ENCODE results near the gene GPR153. TPM values are rescaled to one million over a fixed set of nuclear protein-coding genes. Genes with fewer than 3 reads are reported as not detected.

The GPR153 gene
- polyA plus RNA-seq, 1 experiment: 9.0 TPM

DNA sequence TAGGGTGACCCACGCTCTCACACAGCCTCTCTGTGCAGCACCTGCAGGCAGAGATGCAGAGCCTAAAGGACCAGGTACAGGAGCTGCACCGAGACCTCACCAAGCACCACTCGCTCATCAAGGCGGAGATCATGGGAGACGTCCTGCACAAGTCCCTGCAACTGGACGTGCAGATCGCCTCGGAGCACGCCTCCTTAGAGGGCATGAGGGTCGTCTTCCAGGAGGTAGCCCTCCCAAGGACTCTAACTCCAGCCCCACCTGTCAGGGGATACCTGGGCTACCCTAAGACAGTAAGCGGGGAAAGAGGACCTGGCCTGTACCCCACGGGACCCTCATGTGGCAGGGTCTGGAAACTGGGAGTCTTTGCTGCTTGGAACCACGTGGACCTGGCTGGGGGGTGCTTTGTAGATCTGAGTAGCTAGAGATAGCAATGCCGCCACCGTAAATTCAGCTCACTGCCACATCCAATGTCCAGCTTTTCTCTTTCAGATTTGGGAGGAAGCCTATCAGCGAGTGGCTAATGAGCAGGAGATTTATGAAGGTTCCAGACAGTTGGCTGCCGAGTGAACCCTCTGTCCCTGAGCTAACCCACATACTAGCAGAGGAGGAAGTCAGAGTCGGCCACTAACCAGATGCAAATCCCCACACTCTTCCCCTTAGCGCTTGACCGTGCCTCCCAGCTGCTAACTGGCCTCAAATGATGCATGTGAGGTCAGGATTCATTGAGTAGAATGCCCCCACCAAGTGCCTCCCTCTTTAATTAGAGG lies 48.5 kb downstream of the GPR153 start:
- CTCF ChIA-PET: no interaction called here
- Histone ChIP-seq H3K36me3 (ENCODE audit: control insufficient read depth, insufficient read depth, low read length) (peaks cover 16% of the 10 kb centered on the region), H3K27me3 (ENCODE audit: control insufficient read depth, insufficient read depth, low read length) (no peaks in the 10 kb centered on the region), H3K4me3 (ENCODE audit: low read depth, low read length) (no peak overlapping the region)
- POLR2A ChIA-PET: no interaction called here
- DNase-seq (ENCODE audit: low read depth): no peak
- TF ChIP-seq, protein P1, sequence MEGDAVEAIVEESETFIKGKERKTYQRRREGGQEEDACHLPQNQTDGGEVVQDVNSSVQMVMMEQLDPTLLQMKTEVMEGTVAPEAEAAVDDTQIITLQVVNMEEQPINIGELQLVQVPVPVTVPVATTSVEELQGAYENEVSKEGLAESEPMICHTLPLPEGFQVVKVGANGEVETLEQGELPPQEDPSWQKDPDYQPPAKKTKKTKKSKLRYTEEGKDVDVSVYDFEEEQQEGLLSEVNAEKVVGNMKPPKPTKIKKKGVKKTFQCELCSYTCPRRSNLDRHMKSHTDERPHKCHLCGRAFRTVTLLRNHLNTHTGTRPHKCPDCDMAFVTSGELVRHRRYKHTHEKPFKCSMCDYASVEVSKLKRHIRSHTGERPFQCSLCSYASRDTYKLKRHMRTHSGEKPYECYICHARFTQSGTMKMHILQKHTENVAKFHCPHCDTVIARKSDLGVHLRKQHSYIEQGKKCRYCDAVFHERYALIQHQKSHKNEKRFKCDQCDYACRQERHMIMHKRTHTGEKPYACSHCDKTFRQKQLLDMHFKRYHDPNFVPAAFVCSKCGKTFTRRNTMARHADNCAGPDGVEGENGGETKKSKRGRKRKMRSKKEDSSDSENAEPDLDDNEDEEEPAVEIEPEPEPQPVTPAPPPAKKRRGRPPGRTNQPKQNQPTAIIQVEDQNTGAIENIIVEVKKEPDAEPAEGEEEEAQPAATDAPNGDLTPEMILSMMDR (IDR thresholded peaks at IDR 0.05; ENCODE audit: insufficient read depth, low read depth, low read length): no peak

DNA sequence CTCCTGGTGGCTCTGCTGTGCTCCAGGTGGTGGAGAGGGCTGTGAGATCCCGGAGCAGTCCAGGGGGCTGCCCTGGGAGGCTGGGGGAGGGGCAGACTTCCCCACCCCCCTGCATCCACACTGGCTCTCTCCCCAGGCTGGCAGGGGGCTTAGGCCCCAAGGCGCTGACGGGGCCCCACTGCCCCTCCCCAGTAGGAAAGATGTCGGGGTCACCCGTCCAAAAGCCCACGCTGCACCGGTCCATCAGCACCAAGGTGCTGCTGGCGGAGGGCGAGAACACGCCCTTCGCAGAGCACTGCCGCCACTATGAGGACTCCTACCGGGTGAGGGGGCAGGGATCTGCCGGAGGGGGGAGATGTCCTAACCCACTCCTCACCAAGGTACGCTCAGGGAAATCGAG lies 49.2 kb downstream of the GPR153 start:
- no peaks in the 10 kb centered on the region for H3K27me3 ChIP-seq (ENCODE audit: control insufficient read depth, insufficient read depth, low read length)
- TF ChIP-seq, protein P1 (IDR thresholded peaks at IDR 0.05; ENCODE audit: insufficient read depth, low read depth, low read length): no peak
- CTCF ChIA-PET: no interaction called here
- DNase-seq (ENCODE audit: low read depth): no peak
- POLR2A ChIA-PET: no interaction called here
- no peak overlapping the region for H3K4me3 ChIP-seq (ENCODE audit: low read depth, low read length)
- H3K36me3 ChIP-seq (ENCODE audit: control insufficient read depth, insufficient read depth, low read length): peaks cover 16% of the 10 kb centered on the region

DNA sequence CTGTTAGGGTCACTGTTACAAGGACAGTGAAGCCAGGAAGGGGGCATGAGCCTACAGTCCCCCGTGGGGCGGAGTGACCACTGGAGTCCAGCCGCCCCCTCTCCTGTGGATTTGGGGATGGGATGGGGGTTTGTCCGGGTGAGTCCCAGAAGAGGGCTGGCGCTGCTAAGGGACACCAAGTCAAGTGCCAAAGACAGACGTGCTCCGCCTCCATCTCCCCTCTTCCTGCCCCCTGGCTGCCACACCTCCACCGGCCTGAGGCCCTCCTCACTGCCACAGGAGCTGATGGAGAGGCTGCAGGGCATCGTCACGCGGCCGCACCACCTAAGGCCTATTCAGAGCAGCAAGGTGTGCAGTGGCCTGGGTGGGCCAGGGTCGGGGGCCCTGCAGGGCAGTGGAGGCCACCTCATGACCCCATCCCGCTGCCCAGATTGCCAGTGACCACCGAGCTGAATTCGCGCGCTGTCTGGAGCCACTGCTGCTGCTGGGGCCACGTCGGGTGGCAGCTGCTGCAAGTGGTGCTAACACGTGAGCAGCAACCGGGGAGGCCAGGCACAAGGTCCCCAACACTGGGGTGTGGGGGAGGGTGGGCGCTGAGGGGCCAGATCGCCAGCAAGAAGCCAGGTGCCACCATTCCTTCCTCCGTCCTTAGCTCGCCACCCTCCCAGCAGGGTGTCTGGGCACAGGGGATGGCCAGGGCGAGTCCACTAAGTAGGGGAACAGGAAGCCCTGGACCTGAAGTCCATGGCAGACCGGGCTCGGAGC lies 50.1 kb downstream of the GPR153 start:
- Histone ChIP-seq H3K27me3 (ENCODE audit: control insufficient read depth, insufficient read depth, low read length) (no peaks in the 10 kb centered on the region), H3K4me3 (ENCODE audit: low read depth, low read length) (no peak overlapping the region), H3K36me3 (ENCODE audit: control insufficient read depth, insufficient read depth, low read length) (peaks cover 13% of the 10 kb centered on the region)
- no peak for DNase-seq (ENCODE audit: low read depth)
- POLR2A ChIA-PET: no interaction called here
- TF ChIP-seq, protein P1 (IDR thresholded peaks at IDR 0.05; ENCODE audit: insufficient read depth, low read depth, low read length): no peak
- CTCF ChIA-PET: interaction anchor here (1.2 to 1.6 kb wide), 3 partner anchors 23 to 34 kb away, joined by 3 to 5 read pairs (median 4); partner anchors contain the start of gene HES3

DNA sequence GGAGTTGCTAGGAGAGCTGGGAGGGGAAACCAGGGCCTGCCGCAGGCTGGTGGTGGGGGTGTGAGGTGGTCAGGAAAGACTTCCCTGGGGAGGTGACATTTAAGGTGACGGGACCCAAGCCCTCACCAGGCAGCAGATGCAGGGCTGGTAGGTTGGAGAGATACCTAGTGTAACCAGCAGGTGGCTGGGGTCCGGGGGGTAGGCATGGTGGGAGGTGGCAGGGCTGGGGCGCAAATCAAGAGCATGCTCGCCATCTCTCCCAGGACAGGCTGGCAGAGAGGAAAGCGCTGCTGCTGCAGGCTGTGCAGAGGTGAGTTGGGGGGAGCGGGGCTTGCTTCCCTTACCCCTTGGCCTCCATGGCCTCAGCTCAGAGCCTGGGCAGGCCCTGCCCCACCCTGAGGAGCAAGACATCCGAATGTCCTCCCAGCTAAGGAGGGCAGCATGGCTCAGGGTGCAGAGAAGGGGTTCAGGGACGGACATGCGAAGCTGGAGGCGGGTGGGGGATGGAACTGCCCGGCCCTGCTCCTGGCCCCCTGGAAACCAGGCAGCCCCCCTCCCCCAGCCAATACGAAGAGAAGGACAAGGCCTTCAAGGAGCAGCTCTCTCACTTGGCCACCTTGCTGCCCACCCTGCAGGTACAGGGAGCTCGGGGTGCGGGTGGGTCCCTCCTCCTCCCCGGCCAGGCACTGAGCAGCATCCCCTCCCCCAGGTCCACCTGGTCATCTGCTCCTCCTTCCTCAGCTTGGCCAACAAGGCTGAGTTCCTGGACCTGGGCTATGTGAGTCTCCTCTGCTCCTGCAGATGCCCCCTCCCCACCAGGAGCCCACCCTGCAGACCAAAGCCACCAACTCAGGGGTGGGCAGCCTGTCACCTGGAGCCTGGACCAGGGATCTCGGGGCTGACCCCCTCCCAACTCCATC lies 51.0 kb downstream of the GPR153 start:
- Histone ChIP-seq H3K36me3 (ENCODE audit: control insufficient read depth, insufficient read depth, low read length) (peaks cover 12% of the 10 kb centered on the region), H3K27me3 (ENCODE audit: control insufficient read depth, insufficient read depth, low read length) (no peaks in the 10 kb centered on the region), H3K4me3 (ENCODE audit: low read depth, low read length) (no peak overlapping the region)
- TF ChIP-seq, protein P1 (IDR thresholded peaks at IDR 0.05; ENCODE audit: insufficient read depth, low read depth, low read length): peak; percentile 29; the same call in 1 of the 2 replicates
- CTCF ChIA-PET: interaction anchor here (1.2 to 1.7 kb wide), 5 partner anchors 20 to 122 kb away, joined by 3 to 5 read pairs (median 3); partner anchors contain the start of gene HES3
- no peak for DNase-seq (ENCODE audit: low read depth)
- POLR2A ChIA-PET: no interaction called here
